HG03039 (cell line): ENCODE measurements around the gene TMEM31.
"Not testable (repeated sequence)": the region's sequence is repeated elsewhere in the genome, so short reads cannot be mapped to it uniquely, and the experiment has no call there.

Experiments used
- ATAC-seq: cut with Tn5 transposase; IDR thresholded peaks from one replicate; pipeline ENCODE4 v1.9.1; 2021; ENCODE audit warnings: mild to moderate bottlenecking, moderate library complexity; ENCODE audit not compliant: unreplicated experiment

The TMEM31 gene

GRCh38 chrX:103722505-103722904, 11.8 kb downstream of the TMEM31 start:
- ATAC-seq, result no peak

- ATAC-seq, result no peak
Observed at GRCh38 chrX:103726477-103726876, 15.8 kb downstream of the TMEM31 start.

- ATAC-seq, result no peak
Observed at GRCh38 chrX:103727115-103727514, 16.4 kb downstream of the TMEM31 start.

- ATAC-seq, result no peak
Observed at GRCh38 chrX:103729015-103729414, 18.3 kb downstream of the TMEM31 start.

DNA sequence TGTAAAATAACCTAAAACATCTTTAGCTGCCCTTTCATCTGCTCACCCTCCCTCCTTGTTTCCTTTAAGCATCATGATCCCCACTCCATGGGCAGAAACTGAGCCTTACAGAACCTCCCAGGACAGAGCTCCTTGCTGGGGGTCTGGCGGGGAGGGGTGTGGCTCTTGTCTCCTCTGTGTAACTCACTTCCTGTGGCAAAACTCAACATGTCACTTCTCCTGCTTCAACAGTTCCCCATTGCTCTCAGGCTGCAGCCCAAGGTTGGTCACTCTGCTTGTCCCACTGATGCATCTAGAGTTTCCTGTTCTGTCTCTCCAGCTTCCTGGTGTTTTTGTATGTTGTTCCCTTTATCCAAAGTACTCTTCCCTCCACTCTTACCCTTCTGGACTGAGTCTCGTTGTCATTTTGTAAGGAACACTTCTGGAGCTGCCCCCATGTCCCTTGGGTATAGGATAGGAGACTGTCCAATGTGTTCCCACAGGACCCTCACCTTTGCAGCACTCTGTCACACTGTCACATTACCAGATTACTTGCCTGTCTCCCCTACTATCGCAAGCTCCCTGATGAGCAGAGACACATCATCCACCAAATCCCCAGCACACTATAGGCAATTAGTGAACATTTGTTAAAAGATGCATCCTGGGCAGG, 19.6 kb downstream of the TMEM31 start:
- no peak for ATAC-seq

GRCh38 chrX:103730796-103731493, 20.2 kb downstream of the TMEM31 start:
- no peak for ATAC-seq

GRCh38 chrX:103733017-103733416, 22.3 kb downstream of the TMEM31 start:
- ATAC-seq, result no peak

DNA sequence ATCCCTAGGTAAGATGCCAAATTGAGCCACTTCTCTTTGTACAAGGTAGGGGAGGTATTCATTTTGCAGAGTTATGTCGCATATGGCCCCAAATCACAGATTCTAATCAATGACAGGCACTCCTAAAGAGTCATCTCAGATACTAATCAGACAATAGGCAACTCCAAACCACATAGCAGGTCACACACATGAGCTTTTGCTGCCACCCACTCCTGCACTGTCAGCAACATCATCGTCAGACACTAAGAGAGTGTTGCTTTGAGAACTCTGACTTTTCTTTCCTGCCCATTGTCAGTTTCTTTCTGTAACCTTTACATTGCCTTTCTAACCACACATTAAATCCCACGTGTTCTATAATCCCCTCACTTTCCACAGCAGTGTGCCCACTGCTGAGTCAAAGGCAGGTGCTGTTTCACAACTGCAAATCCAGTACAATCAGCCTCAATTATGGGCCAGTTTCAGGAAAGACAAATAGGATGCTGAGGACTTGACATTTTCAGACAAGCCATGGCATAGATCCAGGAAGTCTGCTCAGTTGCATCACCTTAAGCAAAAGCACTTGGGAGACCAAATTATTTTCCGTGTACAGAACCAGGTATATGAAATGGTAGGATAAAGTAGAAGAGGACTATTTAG, 23.5 kb downstream of the TMEM31 start:
- ATAC-seq, result no peak

DNA sequence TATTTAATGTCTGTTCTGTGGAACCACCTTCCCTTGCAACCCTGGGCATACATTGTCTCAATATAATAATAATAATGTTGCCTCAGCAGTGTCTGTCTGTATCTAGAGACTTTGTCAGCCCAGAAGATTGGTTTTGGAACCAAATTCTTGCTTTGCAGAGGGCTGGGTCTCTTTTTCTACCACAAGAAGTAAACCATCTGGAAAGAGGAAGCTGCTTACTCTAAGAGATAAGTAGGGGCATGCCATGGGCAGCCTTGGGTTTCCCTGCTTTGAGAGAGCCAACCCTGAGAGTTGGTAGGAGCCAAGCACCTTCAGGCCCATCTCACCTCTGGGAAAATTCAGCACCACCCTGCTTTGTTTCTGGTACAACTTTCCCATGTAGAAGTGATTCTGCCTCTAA, 27.0 kb downstream of the TMEM31 start:
- ATAC-seq, result no peak

- no peak for ATAC-seq
Observed at GRCh38 chrX:103739421-103739820, 28.7 kb downstream of the TMEM31 start.

DNA sequence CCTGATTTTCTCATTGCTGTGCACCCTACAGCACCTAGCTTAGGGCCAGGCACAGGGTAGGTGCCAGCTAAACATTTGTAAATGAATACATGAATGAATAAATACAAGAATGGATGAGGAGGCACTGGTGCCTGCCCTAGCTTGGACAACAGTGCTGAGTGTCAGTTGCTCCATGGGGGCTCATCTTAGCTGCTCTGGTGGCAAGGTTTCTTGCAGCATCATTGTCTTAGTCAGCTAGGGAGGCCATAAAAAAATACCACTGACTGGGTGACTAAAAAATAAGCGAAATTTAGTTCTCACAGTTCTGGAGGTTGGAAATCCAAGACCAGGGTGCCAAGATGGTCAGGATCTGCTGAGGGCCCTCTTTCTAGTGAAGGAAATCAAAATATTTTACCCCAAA, 31.2 kb downstream of the TMEM31 start:
- no peak for ATAC-seq

DNA sequence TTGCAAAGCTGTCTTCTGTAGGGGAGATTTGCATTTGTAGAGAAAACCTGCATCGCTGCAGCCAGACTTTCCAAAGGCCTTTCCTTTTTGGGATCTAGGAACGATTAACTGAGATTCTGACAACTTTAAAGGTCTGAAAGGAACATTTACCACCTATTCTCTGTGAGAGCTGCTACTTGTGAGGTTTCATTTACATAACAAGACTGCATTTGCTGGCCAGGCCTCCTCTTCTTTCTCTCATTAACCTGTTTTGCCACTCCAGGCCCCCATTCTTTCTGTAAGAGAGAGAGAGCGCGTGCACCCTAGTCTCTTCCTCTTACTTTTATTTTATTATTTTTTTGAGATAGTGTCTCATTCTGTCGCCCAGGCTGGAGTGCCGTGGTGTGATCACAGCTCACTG, 31.6 kb downstream of the TMEM31 start:
- ATAC-seq, result no peak

DNA sequence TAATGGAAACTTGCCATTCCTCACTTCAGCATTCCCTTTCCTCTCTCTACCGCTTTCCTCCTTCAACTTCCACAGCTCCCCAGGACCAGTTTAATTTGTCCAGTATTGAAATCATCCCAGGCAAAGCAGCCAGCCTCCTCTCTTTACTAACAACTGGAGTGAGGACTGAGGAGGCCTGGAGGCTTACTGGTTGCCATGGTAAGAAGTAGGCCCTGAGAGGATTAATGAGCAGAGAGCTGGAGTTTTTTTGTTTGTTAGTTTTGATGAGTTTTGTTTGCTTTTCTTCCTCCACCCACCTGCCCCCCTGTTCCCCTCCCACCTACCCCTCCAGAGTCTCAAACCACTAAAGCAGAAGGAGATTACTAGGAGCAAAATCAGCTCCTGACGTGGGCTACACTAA, 36.5 kb downstream of the TMEM31 start:
- ATAC-seq, result no peak

- ATAC-seq, result no peak
Observed at GRCh38 chrX:103754401-103754800, 43.7 kb downstream of the TMEM31 start.

GRCh38 chrX:103756736-103757135, 46.0 kb downstream of the TMEM31 start:
- ATAC-seq, result no peak

GRCh38 chrX:103758555-103758954, 47.8 kb downstream of the TMEM31 start:
- no peak for ATAC-seq

DNA sequence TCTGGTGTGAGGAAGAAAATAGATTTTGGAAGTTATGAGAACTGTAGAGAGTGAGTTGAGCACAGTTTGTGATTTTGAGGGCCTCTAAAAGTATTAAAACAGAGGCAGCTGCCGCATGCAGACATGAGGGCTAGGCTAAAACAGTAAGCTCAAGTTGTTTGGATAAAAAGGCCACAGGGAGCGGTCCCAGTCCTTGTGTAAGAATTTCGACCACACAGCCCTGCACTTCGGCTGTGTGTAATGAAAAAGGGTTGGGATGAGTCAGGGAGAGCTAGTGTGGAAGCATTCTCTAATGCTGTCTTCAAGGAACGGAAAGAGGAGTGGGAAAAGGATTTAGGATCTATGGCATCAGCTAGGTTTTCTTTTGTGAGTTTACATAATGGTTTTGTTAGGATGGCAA, 52.8 kb downstream of the TMEM31 start:
- ATAC-seq, result not testable (repeated sequence)
